ENCODE measurements around the gene NLRC4.

- TF ChIP-seq CTCF (conservative IDR thresholded peaks at IDR 0.05; ENCODE audit: low read depth, low read length): no peak
- no peak for TF ChIP-seq EZH2 (IDR thresholded peaks at IDR 0.05; ENCODE audit: borderline replicate concordance, low read depth, low read length, poor library complexity, severe bottlenecking)
These were observed 4.3 kb downstream of the NLRC4 start for GRCh38 chr2:32260376-32260775.

Measured in A673 (cell line).